GM18505 (cell line): ENCODE data around the gene SPDEF.

Experiments
- ATAC-seq: cut with Tn5 transposase; IDR thresholded peaks from one replicate; pipeline ENCODE4 v1.9.1; 2021; ENCODE audit not compliant: unreplicated experiment
- POLR2A ChIP-seq: IDR thresholded peaks from 4 replicates; pipeline ENCODE4 v1.6.1; 2011; ENCODE audit warnings: borderline replicate concordance; ENCODE audit not compliant: insufficient read depth, insufficient read length; ENCODE audit errors: extremely low read depth

SPDEF gene

DNA sequence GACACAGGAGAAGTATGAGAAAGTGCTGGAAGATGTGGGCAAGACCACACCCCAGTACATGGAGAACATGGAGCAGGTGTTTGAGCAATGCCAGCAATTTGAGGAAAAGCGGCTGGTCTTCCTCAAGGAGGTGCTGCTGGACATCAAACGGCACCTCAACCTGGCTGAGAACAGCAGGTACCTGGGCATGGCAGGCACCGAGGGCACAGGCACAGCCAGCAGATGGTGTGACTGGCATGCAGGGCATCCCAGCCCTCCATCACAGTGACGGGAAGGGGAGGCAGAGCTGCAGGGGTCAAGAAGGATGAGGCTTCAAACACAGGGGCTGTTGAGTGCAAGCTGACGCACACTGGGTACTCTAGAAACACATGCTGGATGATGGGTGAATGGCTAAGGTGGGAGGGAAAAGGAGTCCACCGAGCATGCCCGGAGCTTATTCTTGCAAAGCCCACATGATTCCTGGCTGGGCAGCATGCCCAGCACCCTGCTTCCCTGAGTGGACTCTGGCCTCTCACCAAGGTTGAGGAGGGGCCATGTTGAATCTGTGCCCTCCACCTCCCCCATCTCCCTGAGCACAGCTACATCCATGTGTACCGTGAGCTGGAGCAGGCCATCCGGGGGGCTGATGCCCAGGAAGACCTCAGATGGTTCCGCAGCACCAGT, 26.3 kb downstream of the SPDEF start:
- no peak for ATAC-seq

GRCh38 chr6:34528996-34529664, 27.0 kb downstream of the SPDEF start:
- TF ChIP-seq POLR2A = no peak
- no peak for ATAC-seq

More for the DNA sequence above, 26.3 kb downstream of the SPDEF start:
- no peak for TF ChIP-seq POLR2A

- TF ChIP-seq POLR2A = no peak
- ATAC-seq = no peak
Measured at GRCh38 chr6:34527751-34528670, 28.1 kb downstream of the SPDEF start.

DNA sequence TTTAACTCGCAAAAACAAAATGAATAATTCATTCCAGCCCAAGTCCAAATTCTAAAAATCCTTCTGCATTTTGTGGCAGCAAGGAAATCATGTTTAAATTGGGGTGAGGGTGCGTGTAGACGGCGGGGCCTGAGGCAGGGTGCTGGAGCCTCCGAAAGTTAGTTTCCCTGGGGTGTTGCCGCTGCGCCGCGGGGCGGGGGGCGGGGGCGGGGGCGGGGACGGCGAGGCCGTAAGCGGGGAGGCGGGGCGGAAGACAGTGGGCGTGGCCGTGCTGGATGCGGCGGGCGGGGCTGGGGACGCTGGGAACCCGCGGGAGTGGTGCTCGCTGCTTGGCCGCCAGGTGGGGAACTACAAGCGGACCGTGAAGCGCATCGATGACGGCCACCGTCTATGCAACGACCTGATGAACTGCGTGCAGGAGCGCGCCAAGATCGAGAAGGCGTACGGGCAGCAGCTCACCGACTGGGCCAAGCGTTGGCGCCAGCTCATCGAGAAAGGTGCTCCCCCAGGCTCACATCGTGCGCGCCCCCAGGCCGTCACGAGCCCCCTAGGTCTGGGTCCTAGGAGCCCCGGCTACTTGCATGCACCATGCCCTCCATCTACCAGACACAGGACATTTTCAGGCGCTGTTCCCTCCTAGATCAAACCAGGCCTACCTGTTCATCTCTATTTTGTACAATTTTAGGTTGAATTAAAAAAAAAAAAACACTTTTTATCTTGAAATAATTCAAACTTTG, 29.0 kb downstream of the SPDEF start:
- TF ChIP-seq POLR2A = no peak
- peak; percentile 73 for ATAC-seq

- no peak for ATAC-seq
- TF ChIP-seq POLR2A = no peak
Measured at GRCh38 chr6:34526241-34526972, 29.7 kb downstream of the SPDEF start.

- no peak for ATAC-seq
- no peak for TF ChIP-seq POLR2A
Measured at GRCh38 chr6:34525431-34526175, 30.5 kb downstream of the SPDEF start.

- no peak for TF ChIP-seq POLR2A
- ATAC-seq = no peak
Measured at GRCh38 chr6:34524971-34525370, 31.2 kb downstream of the SPDEF start.

DNA sequence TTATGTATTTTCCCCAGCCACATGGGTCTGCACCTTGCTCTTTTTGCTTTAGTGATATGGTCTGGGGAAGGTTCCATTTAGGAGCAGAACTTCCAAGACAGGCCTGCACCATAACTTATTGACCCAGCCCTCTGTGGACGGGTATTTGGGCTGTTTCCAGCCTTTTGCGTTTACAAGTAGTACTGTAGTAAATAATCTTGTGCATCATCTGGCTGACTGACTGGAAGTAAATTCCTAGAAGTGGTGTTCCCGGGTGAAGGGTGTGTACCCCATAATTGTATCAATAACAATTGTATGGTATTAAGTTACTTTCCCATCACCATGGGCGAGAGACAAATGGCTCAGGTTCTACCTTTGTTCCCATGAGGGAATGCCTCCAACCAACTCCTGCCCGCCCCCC, 31.6 kb downstream of the SPDEF start:
- TF ChIP-seq POLR2A = no peak
- ATAC-seq = no peak

DNA sequence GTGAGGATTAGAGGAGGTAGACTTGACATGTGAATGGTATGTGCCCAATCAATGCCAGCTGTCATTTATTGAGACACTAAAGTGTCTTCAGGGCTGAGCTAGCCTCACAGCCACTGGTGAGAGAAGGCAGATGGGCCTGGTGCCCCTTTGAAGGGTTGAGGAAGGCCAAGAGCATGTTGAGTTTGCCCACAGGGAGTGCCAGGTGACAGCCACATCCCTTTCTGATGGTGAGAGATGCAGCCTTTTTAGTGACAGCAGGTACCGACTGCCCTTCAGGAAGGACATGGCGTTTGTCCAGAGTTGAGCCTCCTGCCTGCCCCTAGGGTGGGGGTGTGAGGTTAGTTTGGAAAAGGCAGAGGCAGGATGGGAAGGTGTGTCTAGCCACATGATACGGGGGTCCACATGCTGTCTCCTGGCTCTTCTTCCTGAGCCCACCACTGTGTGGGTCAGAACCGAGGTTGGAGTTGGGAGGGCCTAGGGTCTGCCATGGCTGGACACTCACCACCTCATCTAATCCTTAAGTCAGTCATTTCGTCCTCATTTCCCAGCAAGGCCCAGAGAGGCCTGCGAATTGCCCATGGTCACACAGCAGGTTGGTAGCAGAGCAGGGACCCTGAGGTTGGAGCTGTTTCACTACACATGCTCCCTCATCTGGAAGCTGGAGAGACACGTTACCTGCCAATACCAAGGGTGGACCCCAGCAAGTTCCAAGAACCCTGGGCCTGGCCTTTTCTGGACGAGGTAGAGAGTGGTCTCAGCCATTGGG, 32.5 kb downstream of the SPDEF start:
- no peak for TF ChIP-seq POLR2A
- ATAC-seq = no peak

DNA sequence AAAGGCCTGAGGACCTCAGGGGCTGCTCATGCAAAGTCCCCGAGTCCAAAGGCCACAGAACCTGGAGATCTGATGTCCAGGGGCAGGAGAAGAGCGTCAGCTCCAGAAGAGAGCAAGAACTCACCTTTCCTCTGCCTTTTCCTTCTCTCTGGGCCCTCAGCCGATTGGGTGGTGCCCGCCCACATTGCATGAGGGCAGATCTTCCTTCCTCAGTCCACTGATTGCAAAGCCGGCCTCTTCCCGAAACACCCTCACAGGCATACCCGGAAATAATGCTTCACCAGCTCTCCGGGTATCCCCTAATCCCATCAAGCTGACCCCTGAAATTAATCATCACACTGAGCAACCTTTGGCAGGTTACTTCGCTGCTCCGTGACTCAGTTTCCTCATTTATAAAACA, 33.4 kb downstream of the SPDEF start:
- no peak for ATAC-seq
- no peak for TF ChIP-seq POLR2A
